ENCODE results near the gene RPS15. TPM values are rescaled to one million over a fixed set of nuclear protein-coding genes. Genes with fewer than 3 reads are reported as not detected.

Gene RPS15
- total RNA-seq = 614 to 734 TPM (median 636 TPM) in 3 replicates
- long read RNA-seq, transcript RPS15-201 (4 exons, 534 nt) = minor isoform, 10 of 574 reads
- long read RNA-seq, transcript RPS15-209 (4 exons, 510 nt) = major isoform, 519 of 574 reads
- long read RNA-seq, transcript RPS15-210 (3 exons, 873 nt) = minor isoform, 31 of 574 reads
- long read RNA-seq, partial matches to known transcripts = 7 of 574 reads
- long read RNA-seq, other reads (novel, unspliced or antisense) = 0 of 574 reads

GRCh38 chr19:1438035-1438932, at the start of gene RPS15:
TSS of gene RPS15 (plus strand) at chr19:1438396. CDS start at chr19:1438426, 30 bp downstream.
- peak; percentile 98 for DNase-seq (ENCODE audit: low spot score)
- H3K27ac Mint-ChIP-seq (ENCODE audit: unreplicated experiment) = peak within 1 kb of the TSS; percentile 100
- TF ChIP-seq CTCF (IDR thresholded peaks at IDR 0.05) = peak; percentile 89
- peaks cover 13% of the 10 kb centered on the region for H3K36me3 Mint-ChIP-seq (ENCODE audit: low read depth)
- no peaks in the 10 kb centered on the region for H3K9me3 Mint-ChIP-seq (ENCODE audit: low read depth)
- H3K4me3 Mint-ChIP-seq (ENCODE audit: unreplicated experiment) = peak within 1 kb of the TSS; percentile 97
- H3K4me1 Mint-ChIP-seq (ENCODE audit: low read depth) = peaks cover 25% of the 10 kb centered on the region
- no peaks in the 10 kb centered on the region for H3K27me3 Mint-ChIP-seq (ENCODE audit: low read depth)

- peaks cover 12% of the 10 kb centered on the region for H3K36me3 Mint-ChIP-seq (ENCODE audit: low read depth)
- no peak for TF ChIP-seq CTCF (IDR thresholded peaks at IDR 0.05)
- no peaks in the 10 kb centered on the region for H3K27me3 Mint-ChIP-seq (ENCODE audit: low read depth)
- no peak overlapping the region for H3K4me3 Mint-ChIP-seq (ENCODE audit: unreplicated experiment)
- H3K4me1 Mint-ChIP-seq (ENCODE audit: low read depth) = peaks cover 7% of the 10 kb centered on the region
- DNase-seq (ENCODE audit: low spot score) = no peak
- H3K27ac Mint-ChIP-seq (ENCODE audit: unreplicated experiment) = no peak overlapping the region
- no peaks in the 10 kb centered on the region for H3K9me3 Mint-ChIP-seq (ENCODE audit: low read depth)
Measured at GRCh38 chr19:1388637-1389026, 49.6 kb upstream of the RPS15 start.

- Mint-ChIP-seq H3K9me3 (ENCODE audit: low read depth) (no peaks in the 10 kb centered on the region), H3K4me1 (ENCODE audit: low read depth) (peaks cover 7% of the 10 kb centered on the region), H3K4me3 (ENCODE audit: unreplicated experiment) (no peak overlapping the region), H3K27ac (ENCODE audit: unreplicated experiment) (no peak overlapping the region), H3K36me3 (ENCODE audit: low read depth) (peaks cover 12% of the 10 kb centered on the region), H3K27me3 (ENCODE audit: low read depth) (no peaks in the 10 kb centered on the region)
- DNase-seq (ENCODE audit: low spot score) = no peak
- TF ChIP-seq CTCF (IDR thresholded peaks at IDR 0.05) = no peak
Measured at GRCh38 chr19:1389033-1389940, 48.9 kb upstream of the RPS15 start.

- no peak overlapping the region for H3K4me3 Mint-ChIP-seq (ENCODE audit: unreplicated experiment)
Measured at GRCh38 chr19:1390890-1391423, 47.2 kb upstream of the RPS15 start.

More at GRCh38 chr19:1390890-1391423, 47.2 kb upstream of the RPS15 start:
- Mint-ChIP-seq H3K4me1 (ENCODE audit: low read depth) (no peaks in the 10 kb centered on the region), H3K27ac (ENCODE audit: unreplicated experiment) (no peak overlapping the region), H3K9me3 (ENCODE audit: low read depth) (no peaks in the 10 kb centered on the region), H3K36me3 (ENCODE audit: low read depth) (peaks cover 12% of the 10 kb centered on the region), H3K27me3 (ENCODE audit: low read depth) (no peaks in the 10 kb centered on the region)
- DNase-seq (ENCODE audit: low spot score) = no peak
- no peak for TF ChIP-seq CTCF (IDR thresholded peaks at IDR 0.05)

Measured in chondrocyte (in vitro differentiated cells).